Heart left ventricle (tissue), 16 donors: Measurements from ENCODE around the gene GALNT5. TPM values are rescaled to one million over a fixed set of nuclear protein-coding genes. Genes with fewer than 3 reads are reported as not detected.

Source experiments
- ATAC-seq, 4 donors: fragments of 200-7000 bp; cut with Tn5 transposase; one replicate each; pipeline ENCODE4 v1.9.1; 2020 to 2022; ENCODE audit warnings: moderate library complexity in 4 of 4, mild to moderate bottlenecking in 3 of 4, moderate number of reproducible peaks in 1 of 4
- DNase-seq, 5 donors: peaks; one replicate each; pipeline ENCODE4 v3.0.0-alpha.2; 2020
- H3K27ac ChIP-seq, 12 donors: fragments of 200-600 bp; sonication (generic) in 4 of 12; one replicate each; pipeline versions ENCODE4 v1.5.0 to v1.8.0; 2016 to 2022; ENCODE audit warnings: mild to moderate bottlenecking in 2 of 12
- H3K27me3 ChIP-seq, 9 donors: fragments of 200-600 bp; sonication (generic) in 2 of 9; one replicate each; pipeline versions ENCODE4 v1.5.1 to v1.8.0; 2016 to 2022; ENCODE audit warnings: mild to moderate bottlenecking in 3 of 9
- H3K36me3 ChIP-seq, 9 donors: fragments of 200-600 bp; sonication (generic) in 2 of 9; one replicate each; pipeline versions ENCODE4 v1.5.0 to v1.8.0; 2018 to 2022; ENCODE audit warnings: mild to moderate bottlenecking in 2 of 9
- H3K4me1 ChIP-seq, 12 donors: fragments of 200-600 bp; sonication (generic) in 4 of 12; one replicate each; pipeline versions ENCODE4 v1.5.0 to v1.8.0; 2016 to 2022; ENCODE audit warnings: mild to moderate bottlenecking in 3 of 12
- H3K4me3 ChIP-seq, 12 donors: fragments of 200-600 bp; sonication (generic) in 4 of 12; one replicate each; pipeline versions ENCODE4 v1.5.0 to v1.8.0; 2017 to 2022; ENCODE audit warnings: mild to moderate bottlenecking in 9 of 12, moderate library complexity in 4 of 12
- H3K9me3 ChIP-seq, 12 donors: fragments of 200-600 bp; sonication (generic) in 4 of 12; one replicate each; pipeline versions ENCODE4 v1.5.0 to v1.8.0; 2016 to 2022; ENCODE audit warnings: mild to moderate bottlenecking in 1 of 12
- POLR2A ChIP-seq, 2 donors: fragments of 450-650 bp; IDR thresholded peaks; one replicate each; pipeline ENCODE4 v1.6.1; 2017; ENCODE audit warnings: antibody characterized with exemption in 2 of 2, mild to moderate bottlenecking in 2 of 2, moderate library complexity in 2 of 2
- WGBS, 4 donors: extraction: QIAGEN DNeasy Blood & Tissue Kit in 2 of 4; methylation state at CpG; one replicate each; pipeline versions ENCODE4 v1.1.5 to v1.1.7; 2013 to 2018; 5-methylcytosine and 5-hydroxymethylcytosine counted together
- intact Hi-C, 10 donors: fragments of 100-400 bp; cut with DNase I; formaldehyde crosslinking; loops; one replicate each; pipeline versions ENCODE4 v1.11.1 to v1.14.2; 2022
- polyA plus RNA-seq, 2 donors: library from polyadenylated mRNA; stranded (reverse); fragments of 200-250 nt; gene quantifications; one replicate each; pipeline ENCODE4 v1.2.3, GENCODE V29; 2013
- total RNA-seq, 9 donors: library from RNA; depleted of rRNA in 2 of 9; stranded (reverse); fragments of >200 nt in 2 of 9; fragmentation: NEBNext Ultra II Directional in 3 of 9; extraction: Animal tissue kit (Norgen Biotek cat#: 25700) in 3 of 9; gene quantifications; one replicate each; pipeline versions ENCODE4 v1.1.0 to v1.2.4, GENCODE V29; 2016 to 2023
- TF ChIP-seq, protein P1 (sequence below), 12 donors: fragments of 200-600 bp; sonication (generic) in 4 of 12; IDR thresholded peaks; one replicate each; pipeline versions ENCODE4 v1.5.0 to v1.8.0; 2018 to 2022; ENCODE audit warnings: antibody characterized with exemption in 12 of 12, mild to moderate bottlenecking in 5 of 12
- donor health status: ischemic (EF 13 %, LVEDD 7.1; RV severe dilation, severe dysfunction).
- donor health status: healthy with polysubstance abuse.
- donor health status: DM: no; HTN: yes; CAD: no.
- donor health status: DM: no; HTN: no; CAD: no.
- donor health status: ischemic (EF 25% LVEDD 6.9; RV normal size, moderate dysfunction).
- donor health status: ischemic (EF 25% LVEDD 5.7; RV mildly dilated, moderate dysfunction).
- donor health status: healthy.
- donor health status: DM: yes; HTN: yes; CAD: no.
- donor health status: ischemic (EF 35%, LVEDD 5.7; RV mildly dilated, moderate dysfunction).
- donor health status: nonischemic (EF 11% LVEDD 7.7; RV severe dilation, severe dysfunction).
- donor health status: DM: yes; HTN: yes; CAD: no.
- donor health status: PGD.
- donor health status: ischemic (EF 29% LVEDD 5.4; RV normal size, mild dysfunction).
- donor health status: nonischemic (EF 23%, LVEDD 6.1; RV moderate dilation, normal function).

The GALNT5 gene
- total and polyA plus RNA-seq, 11 donors: 0.04 to 1.0 (median 0.16) TPM; not detected in 1

DNA sequence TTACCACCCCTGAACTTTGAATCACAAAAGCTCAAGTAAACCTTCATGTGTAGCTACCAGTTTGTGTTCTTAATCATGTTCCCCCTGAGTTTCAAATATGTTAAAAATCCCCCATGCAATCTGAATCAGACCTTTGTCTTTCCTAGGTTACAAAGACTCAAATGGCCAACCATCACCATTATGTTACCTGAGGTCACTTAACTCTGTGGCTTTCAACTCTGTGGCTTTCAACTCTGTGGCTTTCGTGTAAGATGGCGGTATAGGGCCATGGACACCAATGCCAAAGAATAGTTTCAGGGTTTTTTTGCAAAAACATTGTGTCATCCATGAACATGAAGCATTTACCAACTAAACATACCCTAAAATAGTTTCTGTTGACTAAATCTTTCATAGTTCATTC, 61.4 kb downstream of the GALNT5 start:
- peaks cover 0 to 5% (median 0%) of the 10 kb centered on the region in 9 donors for H3K27me3 ChIP-seq
- DNase-seq (no peak), ATAC-seq (no peak)
- no peak overlapping the region for H3K4me3 ChIP-seq
- no peak for TF ChIP-seq POLR2A (IDR thresholded peaks at IDR 0.05)
- TF ChIP-seq, protein P1, sequence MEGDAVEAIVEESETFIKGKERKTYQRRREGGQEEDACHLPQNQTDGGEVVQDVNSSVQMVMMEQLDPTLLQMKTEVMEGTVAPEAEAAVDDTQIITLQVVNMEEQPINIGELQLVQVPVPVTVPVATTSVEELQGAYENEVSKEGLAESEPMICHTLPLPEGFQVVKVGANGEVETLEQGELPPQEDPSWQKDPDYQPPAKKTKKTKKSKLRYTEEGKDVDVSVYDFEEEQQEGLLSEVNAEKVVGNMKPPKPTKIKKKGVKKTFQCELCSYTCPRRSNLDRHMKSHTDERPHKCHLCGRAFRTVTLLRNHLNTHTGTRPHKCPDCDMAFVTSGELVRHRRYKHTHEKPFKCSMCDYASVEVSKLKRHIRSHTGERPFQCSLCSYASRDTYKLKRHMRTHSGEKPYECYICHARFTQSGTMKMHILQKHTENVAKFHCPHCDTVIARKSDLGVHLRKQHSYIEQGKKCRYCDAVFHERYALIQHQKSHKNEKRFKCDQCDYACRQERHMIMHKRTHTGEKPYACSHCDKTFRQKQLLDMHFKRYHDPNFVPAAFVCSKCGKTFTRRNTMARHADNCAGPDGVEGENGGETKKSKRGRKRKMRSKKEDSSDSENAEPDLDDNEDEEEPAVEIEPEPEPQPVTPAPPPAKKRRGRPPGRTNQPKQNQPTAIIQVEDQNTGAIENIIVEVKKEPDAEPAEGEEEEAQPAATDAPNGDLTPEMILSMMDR (IDR thresholded peaks at IDR 0.05): no peak
- no peaks in the 10 kb centered on the region for H3K36me3 ChIP-seq
- intact Hi-C loops: no loop called here
- H3K9me3 ChIP-seq: no peaks in the 10 kb centered on the region
- no peaks in the 10 kb centered on the region for H3K4me1 ChIP-seq
- 94 to 98% (median 96%) methylated on average over 2 of the region's 2 CpGs for WGBS, 4 donors
- H3K27ac ChIP-seq: no peak overlapping the region

DNA sequence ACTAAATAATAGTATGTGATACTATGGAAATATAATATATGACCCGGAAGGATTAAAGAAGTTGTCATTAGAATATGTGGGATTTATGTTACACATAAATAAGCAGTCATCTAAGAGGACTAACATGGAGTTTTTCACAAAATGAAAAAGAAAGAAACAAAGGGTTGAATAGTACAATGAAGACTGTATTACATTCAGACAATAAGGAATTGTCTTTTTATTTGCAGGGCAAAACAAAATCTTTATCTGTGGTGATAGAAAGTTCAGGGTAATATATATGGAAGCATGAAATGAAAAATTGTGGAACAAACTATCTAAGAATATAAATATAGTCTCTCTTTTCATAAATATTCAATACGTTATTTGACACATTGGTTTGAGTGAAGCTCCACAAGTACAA, 62.3 kb downstream of the GALNT5 start:
- H3K36me3 ChIP-seq: no peaks in the 10 kb centered on the region
- no peak for DNase-seq
- no peak overlapping the region for H3K27ac ChIP-seq
- peaks cover 0 to 5% (median 0%) of the 10 kb centered on the region in 9 donors for H3K27me3 ChIP-seq
- no peak overlapping the region for H3K4me3 ChIP-seq
- ATAC-seq: no peak
- TF ChIP-seq, protein P1 (IDR thresholded peaks at IDR 0.05): no peak
- no peak for TF ChIP-seq POLR2A (IDR thresholded peaks at IDR 0.05)
- WGBS, 4 donors: 80 to 88% (median 84%) methylated on average over 2 of the region's 2 CpGs
- H3K4me1 ChIP-seq: no peaks in the 10 kb centered on the region
- H3K9me3 ChIP-seq: no peaks in the 10 kb centered on the region
- intact Hi-C loops: loop anchor here in 4 of 10 donors (10.0 kb wide), 5 partner anchors 165 to 685 kb away; no protein-coding TSS in a partner anchor

DNA sequence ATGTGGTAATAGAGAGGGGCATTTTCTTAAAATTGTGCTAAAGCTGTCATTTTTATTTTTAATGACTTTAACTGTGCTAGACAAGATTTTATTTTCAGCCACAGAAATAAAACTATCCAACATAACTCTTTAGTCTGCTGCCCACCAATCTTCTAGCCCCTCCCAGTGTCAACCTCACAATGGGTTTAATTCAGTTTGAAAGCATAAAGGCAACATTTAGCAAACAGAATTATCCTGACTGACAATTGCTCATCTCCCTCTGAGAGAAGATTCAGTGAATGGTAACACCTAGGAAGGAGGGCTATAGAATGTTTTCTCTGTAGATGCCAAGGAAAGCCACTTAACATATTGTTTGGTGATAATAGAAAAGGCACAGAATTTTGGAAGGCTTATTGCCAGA, 62.9 kb downstream of the GALNT5 start:
- no peak for DNase-seq
- H3K36me3 ChIP-seq: no peaks in the 10 kb centered on the region
- ATAC-seq: no peak
- no peak overlapping the region for H3K27ac ChIP-seq
- intact Hi-C loops: loop anchor here in 4 of 10 donors (10.0 kb wide), 5 partner anchors 164 to 684 kb away; no protein-coding TSS in a partner anchor
- TF ChIP-seq POLR2A (IDR thresholded peaks at IDR 0.05): no peak
- TF ChIP-seq, protein P1 (IDR thresholded peaks at IDR 0.05): no peak
- H3K4me3 ChIP-seq: no peak overlapping the region
- no peaks in the 10 kb centered on the region for H3K9me3 ChIP-seq
- peaks cover 0 to 5% (median 0%) of the 10 kb centered on the region in 9 donors for H3K27me3 ChIP-seq
- no peaks in the 10 kb centered on the region for H3K4me1 ChIP-seq

DNA sequence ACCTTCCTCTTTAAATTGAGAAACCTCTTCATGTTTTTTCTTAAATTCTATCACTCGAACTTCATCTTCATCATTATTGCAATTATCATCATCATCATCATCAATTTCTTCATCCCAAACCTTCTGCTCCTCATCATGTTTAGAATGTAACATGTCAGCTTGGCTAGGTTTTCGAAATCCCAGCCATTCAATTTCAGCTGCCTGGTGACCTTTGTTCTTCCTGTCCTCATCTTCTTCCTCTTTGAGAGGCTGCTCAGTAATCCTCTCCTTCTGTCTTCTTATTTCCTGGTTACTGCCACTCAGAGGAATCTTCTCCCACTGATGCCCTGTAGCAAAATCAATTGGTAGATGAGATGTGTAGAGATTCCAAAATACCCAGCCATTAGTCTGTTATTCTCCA, 64.0 kb downstream of the GALNT5 start:
- DNase-seq: no peak
- no peaks in the 10 kb centered on the region for H3K36me3 ChIP-seq
- no peaks in the 10 kb centered on the region for H3K4me1 ChIP-seq
- intact Hi-C loops: loop anchor here in 4 of 10 donors (10.0 kb wide), 5 partner anchors 163 to 683 kb away; no protein-coding TSS in a partner anchor
- no peak overlapping the region for H3K27ac ChIP-seq
- 68 to 80% (median 73%) methylated on average over 2 of the region's 2 CpGs for WGBS, 4 donors
- TF ChIP-seq, protein P1 (IDR thresholded peaks at IDR 0.05): no peak
- TF ChIP-seq POLR2A (IDR thresholded peaks at IDR 0.05): no peak
- peaks cover 0 to 5% (median 0%) of the 10 kb centered on the region in 9 donors for H3K27me3 ChIP-seq
- no peak for ATAC-seq
- H3K4me3 ChIP-seq: no peak overlapping the region
- H3K9me3 ChIP-seq: no peaks in the 10 kb centered on the region
